ENCODE measurements around the gene FYB1.

FYB1 gene

DNA sequence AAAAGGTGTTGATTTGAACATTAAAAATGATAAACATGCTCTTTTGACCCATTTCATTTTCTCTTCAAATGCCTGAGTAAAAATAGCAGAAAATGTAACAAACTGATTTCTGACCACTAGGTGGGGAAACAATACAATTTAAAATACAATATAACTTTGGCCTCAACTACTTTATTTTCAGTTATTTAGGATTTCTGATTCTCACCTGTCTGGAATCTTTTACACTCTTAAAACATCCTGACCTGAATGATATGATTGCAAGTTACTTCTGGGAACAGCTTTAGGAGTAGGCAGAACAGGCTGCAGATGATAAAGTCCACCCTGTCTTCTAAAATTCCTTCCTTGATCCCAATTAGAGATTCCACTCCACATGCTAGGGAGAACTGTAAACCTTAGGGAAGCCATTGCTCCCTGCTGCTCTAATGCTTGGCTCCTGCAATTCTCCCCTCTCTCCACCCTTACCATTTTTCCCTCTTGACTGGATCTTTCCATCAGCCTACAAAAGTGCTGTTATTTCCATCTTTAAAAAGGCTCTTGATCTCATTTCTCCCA lies 70.3 kb downstream of the FYB1 start:
- ATAC-seq, result no peak; the same call in 2 of the 3 replicates

DNA sequence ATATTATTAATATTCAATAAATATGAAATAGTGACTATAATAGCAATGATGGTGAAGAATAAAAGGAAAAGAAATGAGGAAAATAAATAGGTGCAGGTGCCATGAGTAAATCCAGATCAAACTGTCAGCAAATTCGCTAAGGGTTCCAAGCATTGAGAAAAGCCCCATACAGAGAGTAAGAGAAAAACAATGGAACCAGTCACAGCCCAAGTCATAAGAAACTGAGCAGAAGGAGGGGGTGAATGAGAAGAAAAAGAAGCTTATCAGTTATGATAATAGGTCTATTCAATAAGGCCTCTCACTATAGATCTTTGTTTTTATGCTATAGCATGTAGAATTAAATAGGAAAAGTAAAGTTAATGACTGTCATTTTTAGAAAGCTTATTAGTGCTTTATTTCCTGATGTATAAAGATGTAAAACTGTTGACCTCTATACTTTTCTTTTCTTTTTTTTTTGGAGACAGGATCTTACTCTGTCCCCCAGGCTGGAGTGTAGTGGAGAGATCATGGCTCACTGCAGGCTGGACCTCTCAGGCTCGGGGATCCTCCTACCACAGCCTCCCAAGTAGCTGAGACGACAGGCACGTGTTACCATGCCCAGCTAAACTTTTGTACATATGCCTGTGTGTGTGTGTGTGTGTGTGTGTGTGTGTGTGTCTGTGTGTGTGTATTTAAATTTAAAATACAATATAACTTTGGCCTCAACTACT lies 72.4 kb downstream of the FYB1 start:
- no peak for ATAC-seq
- TF ChIP-seq, protein P1, sequence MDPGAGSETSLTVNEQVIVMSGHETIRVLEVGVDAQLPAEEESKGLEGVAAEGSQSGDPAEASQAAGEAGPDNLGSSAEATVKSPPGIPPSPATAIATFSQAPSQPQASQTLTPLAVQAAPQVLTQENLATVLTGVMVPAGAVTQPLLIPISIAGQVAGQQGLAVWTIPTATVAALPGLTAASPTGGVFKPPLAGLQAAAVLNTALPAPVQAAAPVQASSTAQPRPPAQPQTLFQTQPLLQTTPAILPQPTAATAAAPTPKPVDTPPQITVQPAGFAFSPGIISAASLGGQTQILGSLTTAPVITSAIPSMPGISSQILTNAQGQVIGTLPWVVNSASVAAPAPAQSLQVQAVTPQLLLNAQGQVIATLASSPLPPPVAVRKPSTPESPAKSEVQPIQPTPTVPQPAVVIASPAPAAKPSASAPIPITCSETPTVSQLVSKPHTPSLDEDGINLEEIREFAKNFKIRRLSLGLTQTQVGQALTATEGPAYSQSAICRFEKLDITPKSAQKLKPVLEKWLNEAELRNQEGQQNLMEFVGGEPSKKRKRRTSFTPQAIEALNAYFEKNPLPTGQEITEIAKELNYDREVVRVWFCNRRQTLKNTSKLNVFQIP (CRISPR knock-in tag; IDR thresholded peaks at IDR 0.05; ENCODE audit: borderline replicate concordance, low read depth), result no peak
- TF ChIP-seq, protein P2, sequence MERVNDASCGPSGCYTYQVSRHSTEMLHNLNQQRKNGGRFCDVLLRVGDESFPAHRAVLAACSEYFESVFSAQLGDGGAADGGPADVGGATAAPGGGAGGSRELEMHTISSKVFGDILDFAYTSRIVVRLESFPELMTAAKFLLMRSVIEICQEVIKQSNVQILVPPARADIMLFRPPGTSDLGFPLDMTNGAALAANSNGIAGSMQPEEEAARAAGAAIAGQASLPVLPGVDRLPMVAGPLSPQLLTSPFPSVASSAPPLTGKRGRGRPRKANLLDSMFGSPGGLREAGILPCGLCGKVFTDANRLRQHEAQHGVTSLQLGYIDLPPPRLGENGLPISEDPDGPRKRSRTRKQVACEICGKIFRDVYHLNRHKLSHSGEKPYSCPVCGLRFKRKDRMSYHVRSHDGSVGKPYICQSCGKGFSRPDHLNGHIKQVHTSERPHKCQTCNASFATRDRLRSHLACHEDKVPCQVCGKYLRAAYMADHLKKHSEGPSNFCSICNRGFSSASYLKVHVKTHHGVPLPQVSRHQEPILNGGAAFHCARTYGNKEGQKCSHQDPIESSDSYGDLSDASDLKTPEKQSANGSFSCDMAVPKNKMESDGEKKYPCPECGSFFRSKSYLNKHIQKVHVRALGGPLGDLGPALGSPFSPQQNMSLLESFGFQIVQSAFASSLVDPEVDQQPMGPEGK (CRISPR knock-in tag; IDR thresholded peaks at IDR 0.05; ENCODE audit: borderline replicate concordance), result no peak
- TF ChIP-seq, protein P3, sequence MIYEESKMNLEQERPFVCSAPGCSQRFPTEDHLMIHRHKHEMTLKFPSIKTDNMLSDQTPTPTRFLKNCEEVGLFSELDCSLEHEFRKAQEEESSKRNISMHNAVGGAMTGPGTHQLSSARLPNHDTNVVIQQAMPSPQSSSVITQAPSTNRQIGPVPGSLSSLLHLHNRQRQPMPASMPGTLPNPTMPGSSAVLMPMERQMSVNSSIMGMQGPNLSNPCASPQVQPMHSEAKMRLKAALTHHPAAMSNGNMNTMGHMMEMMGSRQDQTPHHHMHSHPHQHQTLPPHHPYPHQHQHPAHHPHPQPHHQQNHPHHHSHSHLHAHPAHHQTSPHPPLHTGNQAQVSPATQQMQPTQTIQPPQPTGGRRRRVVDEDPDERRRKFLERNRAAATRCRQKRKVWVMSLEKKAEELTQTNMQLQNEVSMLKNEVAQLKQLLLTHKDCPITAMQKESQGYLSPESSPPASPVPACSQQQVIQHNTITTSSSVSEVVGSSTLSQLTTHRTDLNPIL (CRISPR knock-in tag; IDR thresholded peaks at IDR 0.05; ENCODE audit: low read depth), result no peak

More for the DNA sequence above, 70.3 kb downstream of the FYB1 start:
- TF ChIP-seq, protein P2 (CRISPR knock-in tag; IDR thresholded peaks at IDR 0.05; ENCODE audit: borderline replicate concordance), result no peak
- TF ChIP-seq, protein P4, sequence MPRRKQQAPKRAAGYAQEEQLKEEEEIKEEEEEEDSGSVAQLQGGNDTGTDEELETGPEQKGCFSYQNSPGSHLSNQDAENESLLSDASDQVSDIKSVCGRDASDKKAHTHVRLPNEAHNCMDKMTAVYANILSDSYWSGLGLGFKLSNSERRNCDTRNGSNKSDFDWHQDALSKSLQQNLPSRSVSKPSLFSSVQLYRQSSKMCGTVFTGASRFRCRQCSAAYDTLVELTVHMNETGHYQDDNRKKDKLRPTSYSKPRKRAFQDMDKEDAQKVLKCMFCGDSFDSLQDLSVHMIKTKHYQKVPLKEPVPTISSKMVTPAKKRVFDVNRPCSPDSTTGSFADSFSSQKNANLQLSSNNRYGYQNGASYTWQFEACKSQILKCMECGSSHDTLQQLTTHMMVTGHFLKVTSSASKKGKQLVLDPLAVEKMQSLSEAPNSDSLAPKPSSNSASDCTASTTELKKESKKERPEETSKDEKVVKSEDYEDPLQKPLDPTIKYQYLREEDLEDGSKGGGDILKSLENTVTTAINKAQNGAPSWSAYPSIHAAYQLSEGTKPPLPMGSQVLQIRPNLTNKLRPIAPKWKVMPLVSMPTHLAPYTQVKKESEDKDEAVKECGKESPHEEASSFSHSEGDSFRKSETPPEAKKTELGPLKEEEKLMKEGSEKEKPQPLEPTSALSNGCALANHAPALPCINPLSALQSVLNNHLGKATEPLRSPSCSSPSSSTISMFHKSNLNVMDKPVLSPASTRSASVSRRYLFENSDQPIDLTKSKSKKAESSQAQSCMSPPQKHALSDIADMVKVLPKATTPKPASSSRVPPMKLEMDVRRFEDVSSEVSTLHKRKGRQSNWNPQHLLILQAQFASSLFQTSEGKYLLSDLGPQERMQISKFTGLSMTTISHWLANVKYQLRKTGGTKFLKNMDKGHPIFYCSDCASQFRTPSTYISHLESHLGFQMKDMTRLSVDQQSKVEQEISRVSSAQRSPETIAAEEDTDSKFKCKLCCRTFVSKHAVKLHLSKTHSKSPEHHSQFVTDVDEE (CRISPR knock-in tag; IDR thresholded peaks at IDR 0.05), result no peak
- TF ChIP-seq ZNF70 (CRISPR knock-in tag; IDR thresholded peaks at IDR 0.05), result no peak
- TF ChIP-seq BACH2 (CRISPR knock-in tag; IDR thresholded peaks at IDR 0.05; ENCODE audit: borderline replicate concordance), result no peak
- TF ChIP-seq OSR1 (CRISPR knock-in tag; IDR thresholded peaks at IDR 0.05), result no peak
- no peak for TF ChIP-seq SNAI2 (CRISPR knock-in tag; IDR thresholded peaks at IDR 0.05)
- no peak for TF ChIP-seq TOX (CRISPR knock-in tag; IDR thresholded peaks at IDR 0.05; ENCODE audit: borderline replicate concordance)
- no peak for TF ChIP-seq PPARA (CRISPR knock-in tag; IDR thresholded peaks at IDR 0.05; ENCODE audit: borderline replicate concordance)
- no peak for TF ChIP-seq RARB (CRISPR knock-in tag; IDR thresholded peaks at IDR 0.05)
- TF ChIP-seq ARNTL (CRISPR knock-in tag; IDR thresholded peaks at IDR 0.05; ENCODE audit: borderline replicate concordance, low read depth), result no peak
- TF ChIP-seq ZNF565 (CRISPR knock-in tag; conservative IDR thresholded peaks at IDR 0.05; ENCODE audit: low read depth), result no peak
- no peak for TF ChIP-seq ESRRG (CRISPR knock-in tag; IDR thresholded peaks at IDR 0.05)
- TF ChIP-seq GLIS3 (CRISPR knock-in tag; IDR thresholded peaks at IDR 0.05), result no peak
- no peak for TF ChIP-seq ZFP30 (CRISPR knock-in tag; IDR thresholded peaks at IDR 0.05)
- no peak for TF ChIP-seq ZC3H10 (CRISPR knock-in tag; IDR thresholded peaks at IDR 0.05)
- TF ChIP-seq ZFP3 (CRISPR knock-in tag; IDR thresholded peaks at IDR 0.05), result no peak
- TF ChIP-seq, protein P1 (CRISPR knock-in tag; IDR thresholded peaks at IDR 0.05; ENCODE audit: borderline replicate concordance, low read depth), result no peak
- TF ChIP-seq TCF4 (CRISPR knock-in tag; IDR thresholded peaks at IDR 0.05; ENCODE audit: borderline replicate concordance), result no peak
- TF ChIP-seq ZNF8 (CRISPR knock-in tag; IDR thresholded peaks at IDR 0.05), result no peak
